Iris pigment epithelial cell (primary cell): ENCODE measurements around the gene ERV3-1.
"Not testable (repeated sequence)": the region's sequence is repeated elsewhere in the genome, so short reads cannot be mapped to it uniquely, and the experiment has no call there.

ENCODE experiments used
- DNase-seq: peaks from one replicate; pipeline ENCODE4 v3.0.0-alpha.2; 2011; ENCODE audit warnings: low read depth

The ERV3-1 gene

DNA sequence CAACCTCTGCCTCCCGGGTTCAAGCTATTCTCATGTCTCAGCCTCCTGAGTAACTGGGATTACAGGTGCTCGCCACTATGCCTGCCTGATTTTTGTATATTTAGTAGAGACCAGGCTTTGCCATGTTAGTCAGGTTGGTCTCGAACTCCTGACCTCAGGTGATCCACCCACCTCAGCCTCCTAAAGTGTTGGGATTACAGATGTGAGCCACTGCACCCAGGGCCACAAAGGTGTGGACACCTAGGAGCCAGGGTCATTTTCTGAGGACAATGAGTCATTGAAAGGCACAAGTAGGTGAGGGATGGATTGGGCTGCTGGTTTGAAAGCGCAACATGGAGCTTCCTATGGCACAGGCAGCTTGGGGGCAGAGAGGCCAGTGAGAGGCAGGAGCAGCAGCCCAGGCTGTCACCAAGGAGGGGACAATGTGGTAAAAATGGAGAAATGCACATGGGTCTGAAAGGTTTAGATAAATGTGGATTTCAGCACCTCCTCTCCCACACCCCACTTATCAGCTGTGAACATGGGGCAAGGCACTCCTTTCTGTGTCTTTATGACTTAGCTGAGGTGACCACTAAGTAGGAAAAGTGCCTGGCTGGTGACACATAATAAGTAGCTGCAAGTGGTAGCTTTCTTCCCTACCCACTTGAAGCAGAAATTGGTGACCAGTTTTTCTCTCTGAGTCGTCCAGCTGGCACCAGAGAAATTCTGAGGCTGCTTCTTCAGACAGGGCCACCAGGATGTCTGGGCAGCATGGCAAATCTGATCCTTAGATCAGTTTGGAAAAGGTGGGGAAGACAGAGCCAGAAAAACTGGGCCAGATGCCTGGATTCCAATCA is 61.6 kb downstream of the ERV3-1 start:
- DNase-seq, result not testable (repeated sequence)
